HCT116 (cell line): Measurements from ENCODE around the gene TNFRSF8. TPM values are rescaled to one million over a fixed set of nuclear protein-coding genes. Genes with fewer than 3 reads are reported as not detected.

Source experiments
- ATAC-seq: fragments of 200-7000 bp; cut with Tn5 transposase; 2 replicates; pipeline ENCODE4 v1.9.1; 2020; ENCODE audit warnings: mild to moderate bottlenecking, moderate library complexity
- BruUV-seq: library from RNA; stranded (reverse); fragments of 400-500 nt; replicated peaks from 2 replicates; lab custom pipeline; 2021; lab: Mats Ljungman, UMichigan
- CTCF ChIA-PET: fragments of 300-600 bp; sonication (Branson Sonifier 250); formaldehyde crosslinking; loops from one replicate; lab custom pipeline; 2021; ENCODE audit warnings: antibody characterized with exemption; lab: Charles Lee
- POLR2A ChIA-PET: fragments of 300-600, 350-600 bp; sonication (Branson Sonifier 250); formaldehyde crosslinking; loops from one replicate; lab custom pipeline; 2021; ENCODE audit warnings: antibody characterized with exemption; lab: Charles Lee
- RAD21 ChIA-PET, 2 experiments: fragments of 300-600 bp; sonication (Branson Sonifier 250); formaldehyde crosslinking; loops; one replicate each; lab custom pipeline; 2023; ENCODE audit warnings: low total read pairs in 2 of 2; ENCODE audit not compliant: uncharacterized antibody in 2 of 2, unreplicated experiment in 2 of 2, low non-redundant PET in 1 of 2; lab: Charles Lee
- DNase-seq: peaks from one replicate; pipeline ENCODE4 v3.0.0-alpha.2; 2010; ENCODE audit warnings: low read depth, low spot score
- H2AFZ ChIP-seq: fragments of 200-600 bp; shearing (Covaris generic), sonication (generic); 2 replicates; pipeline ENCODE4 v1.6.1; 2017; ENCODE audit warnings: low read depth, mixed run types, mixed read lengths, antibody characterized with exemption, low read length; ENCODE audit not compliant: poor library complexity, severe bottlenecking
- H3K27ac ChIP-seq: 2 replicates; pipeline ENCODE4 v1.5.1; 2012; ENCODE audit warnings: low read depth, low read length
- H3K27me3 ChIP-seq: fragments of 200-600 bp; sonication (generic); 2 replicates; pipeline ENCODE4 v1.6.1; 2016; ENCODE audit warnings: mixed run types, low read length, mixed read lengths; ENCODE audit not compliant: insufficient read depth
- H3K36me3 ChIP-seq, 2 experiments: fragments of 200-500 bp in 1 of 2; fragments of 200-600 bp in 1 of 2; sonication (Bioruptor generic) in 1 of 2; sonication (generic) in 1 of 2; 2 replicates each; pipeline versions ENCODE4 v1.5.1 to v1.6.1; 2014 to 2016; ENCODE audit warnings: low read length in 2 of 2, inconsistent platforms in 1 of 2, mixed read lengths in 1 of 2, mixed run types in 1 of 2; ENCODE audit not compliant: insufficient read depth in 2 of 2, control insufficient read depth in 1 of 2
- H3K4me1 ChIP-seq, 2 experiments: fragments of 200-600 bp in 1 of 2; sonication (generic) in 1 of 2; 2 replicates each; pipeline versions ENCODE4 v1.5.1 to v1.6.1; 2012 to 2017; ENCODE audit warnings: low read length in 2 of 2, inconsistent platforms in 1 of 2, mild to moderate bottlenecking in 1 of 2, mixed read lengths in 1 of 2, mixed run types in 1 of 2, moderate library complexity in 1 of 2; ENCODE audit not compliant: insufficient read depth in 2 of 2, control insufficient read depth in 1 of 2
- H3K4me2 ChIP-seq: fragments of 200-600 bp; sonication (generic); 2 replicates; pipeline ENCODE4 v1.6.1; 2017; ENCODE audit warnings: mixed run types, low read length, mixed read lengths
- H3K4me3 ChIP-seq, 2 experiments: fragments of 200-600 bp in 1 of 2; sonication (generic) in 1 of 2; replicated peaks in 1 of 2; 2 replicates each; pipeline ENCODE4 v1.5.1; 2011 to 2016; ENCODE audit warnings: low read length in 2 of 2, control low read depth in 1 of 2, low read depth in 1 of 2, mild to moderate bottlenecking in 1 of 2, mixed read lengths in 1 of 2, mixed run types in 1 of 2
- H3K79me2 ChIP-seq: fragments of 200-600 bp; sonication (generic); 2 replicates; pipeline ENCODE4 v1.6.1; 2017; ENCODE audit warnings: mild to moderate bottlenecking, mixed run types, low read length, moderate library complexity, mixed read lengths; ENCODE audit not compliant: insufficient read depth
- H3K9ac ChIP-seq: fragments of 200-600 bp; sonication (generic); 2 replicates; pipeline ENCODE4 v1.6.1; 2016; ENCODE audit warnings: low read length, mixed read lengths
- H3K9me2 ChIP-seq: fragments of 200-600 bp; sonication (generic), shearing (Covaris generic); 2 replicates; pipeline ENCODE4 v1.6.1; 2017; ENCODE audit warnings: mixed run types, mild to moderate bottlenecking, moderate library complexity; ENCODE audit not compliant: insufficient read depth
- H3K9me3 ChIP-seq, 2 experiments: fragments of 200-500 bp in 1 of 2; fragments of 200-600 bp in 1 of 2; sonication (Bioruptor generic) in 1 of 2; sonication (generic) in 1 of 2; 2 replicates each; pipeline ENCODE4 v1.6.1; 2014 to 2017; ENCODE audit warnings: low read length in 2 of 2, mixed read lengths in 2 of 2, inconsistent platforms in 1 of 2, low read depth in 1 of 2, mild to moderate bottlenecking in 1 of 2, mixed run types in 1 of 2, moderate library complexity in 1 of 2; ENCODE audit not compliant: control insufficient read depth in 1 of 2, insufficient read depth in 1 of 2
- H4K20me1 ChIP-seq: fragments of 200-600 bp; sonication (generic), shearing (Covaris generic); 2 replicates; pipeline ENCODE4 v1.6.1; 2017; ENCODE audit warnings: mixed run types, mild to moderate bottlenecking, moderate library complexity; ENCODE audit not compliant: insufficient read depth
- CBX3 ChIP-seq: IDR thresholded peaks from 2 replicates; pipeline ENCODE4 v1.6.1; 2012; ENCODE audit warnings: low read depth
- EZH2 ChIP-seq: fragments of 200-600 bp; sonication (generic); IDR thresholded peaks from 2 replicates; pipeline ENCODE4 v1.6.1; 2017; ENCODE audit warnings: antibody characterized with exemption, mixed run types
- EZH2phosphoT487 ChIP-seq: fragments of 200-600 bp; IDR thresholded peaks from 2 replicates; pipeline ENCODE4 v1.6.1; 2018; ENCODE audit warnings: antibody characterized with exemption, borderline replicate concordance
- FOSL1 ChIP-seq: IDR thresholded peaks from 2 replicates; pipeline ENCODE4 v1.6.1; 2012; ENCODE audit warnings: low read depth
- POLR2A ChIP-seq: IDR thresholded peaks from 2 replicates; pipeline ENCODE4 v1.7.0; 2011; ENCODE audit warnings: borderline replicate concordance; ENCODE audit not compliant: insufficient read depth, insufficient read length; ENCODE audit errors: extremely low read depth
- RAD21 ChIP-seq: IDR thresholded peaks from 2 replicates; pipeline ENCODE4 v1.6.1; 2012; ENCODE audit warnings: low read depth, mild to moderate bottlenecking
- SIN3A ChIP-seq: IDR thresholded peaks from 2 replicates; pipeline ENCODE4 v1.6.1; 2012; ENCODE audit warnings: low read depth
- TCF7L2 ChIP-seq: IDR thresholded peaks from 2 replicates; pipeline ENCODE4 v1.7.0; 2011; ENCODE audit warnings: borderline replicate concordance, inconsistent platforms; ENCODE audit not compliant: insufficient read depth, insufficient read length; ENCODE audit errors: extremely low read depth
- YY1 ChIP-seq: IDR thresholded peaks from 2 replicates; pipeline ENCODE4 v1.6.1; 2011; ENCODE audit warnings: low read length, low read depth, moderate library complexity, mild to moderate bottlenecking; ENCODE audit not compliant: insufficient replicate concordance; ENCODE audit errors: extremely low read depth
- ZFX ChIP-seq: fragments of 450-650 bp; IDR thresholded peaks from 2 replicates; pipeline ENCODE4 v1.6.1; 2017
- intact Hi-C: fragments of 100-400 bp; cut with micrococcal nuclease; formaldehyde crosslinking; loops from 2 replicates; pipeline ENCODE4 v1.10.0; 2022
- total RNA-seq: library from RNA; stranded (reverse); gene quantifications from one replicate; pipeline ENCODE4 v1.2.1, GENCODE V29; 2021; ENCODE audit not compliant: unreplicated experiment
- TF ChIP-seq, protein P1 (sequence below): IDR thresholded peaks from 2 replicates; pipeline ENCODE4 v1.6.1; 2012

Gene TNFRSF8
- total RNA-seq, 1 experiment from 2014 or later = 0.17 TPM

DNA sequence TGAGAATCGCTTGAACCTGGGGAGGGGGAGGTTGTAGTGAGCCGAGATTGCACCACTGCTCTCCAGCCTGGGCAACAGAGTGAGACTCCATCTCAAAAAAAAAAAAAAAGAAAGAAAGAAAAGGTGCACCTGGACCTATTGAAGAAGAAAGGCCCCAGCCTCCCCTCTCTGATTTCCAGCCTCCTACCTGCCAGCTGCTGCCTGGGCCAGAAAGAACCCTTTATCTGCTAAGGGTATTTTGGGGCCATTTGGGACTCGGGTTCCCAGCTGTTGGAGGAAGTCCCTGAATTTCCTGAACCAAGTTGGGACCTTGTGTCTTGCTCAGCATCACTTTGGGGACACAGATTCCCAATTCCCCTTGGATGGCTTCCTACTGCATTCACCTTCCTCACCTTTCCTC lies 3.9 kb upstream of the TNFRSF8 start:
- Histone ChIP-seq H3K4me1 (peaks cover 0 to 9% of the 10 kb centered on the region in 2 experiments; a peak in 2 of 4 replicates), H3K9me3 (no peaks in the 10 kb centered on the region), H3K36me3 (no peaks in the 10 kb centered on the region), H4K20me1 (no peaks in the 10 kb centered on the region), H2AFZ (no peak overlapping the region), H3K79me2 (no peaks in the 10 kb centered on the region), H3K9ac (no peak overlapping the region), H3K4me2 (no peak overlapping the region), H3K4me3 (no peak overlapping the region), H3K9me2 (no peaks in the 10 kb centered on the region), H3K27ac (no peak overlapping the region), H3K27me3 (no peaks in the 10 kb centered on the region)
- TF ChIP-seq SIN3A = no peak
- TF ChIP-seq CBX3 = no peak
- TF ChIP-seq, protein P1, sequence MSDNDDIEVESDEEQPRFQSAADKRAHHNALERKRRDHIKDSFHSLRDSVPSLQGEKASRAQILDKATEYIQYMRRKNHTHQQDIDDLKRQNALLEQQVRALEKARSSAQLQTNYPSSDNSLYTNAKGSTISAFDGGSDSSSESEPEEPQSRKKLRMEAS = no peak
- TF ChIP-seq FOSL1 = no peak
- TF ChIP-seq TCF7L2 = no peak
- no peak for TF ChIP-seq RAD21
- no peak for TF ChIP-seq EZH2
- TF ChIP-seq POLR2A = no peak
- no peak for TF ChIP-seq YY1
- ChIA-PET RAD21 (no interaction called here), CTCF (no interaction called here), POLR2A (no interaction called here)
- ATAC-seq (no peak), DNase-seq (no peak)
- intact Hi-C loops = no loop called here
- BruUV-seq = no TSS peak

DNA sequence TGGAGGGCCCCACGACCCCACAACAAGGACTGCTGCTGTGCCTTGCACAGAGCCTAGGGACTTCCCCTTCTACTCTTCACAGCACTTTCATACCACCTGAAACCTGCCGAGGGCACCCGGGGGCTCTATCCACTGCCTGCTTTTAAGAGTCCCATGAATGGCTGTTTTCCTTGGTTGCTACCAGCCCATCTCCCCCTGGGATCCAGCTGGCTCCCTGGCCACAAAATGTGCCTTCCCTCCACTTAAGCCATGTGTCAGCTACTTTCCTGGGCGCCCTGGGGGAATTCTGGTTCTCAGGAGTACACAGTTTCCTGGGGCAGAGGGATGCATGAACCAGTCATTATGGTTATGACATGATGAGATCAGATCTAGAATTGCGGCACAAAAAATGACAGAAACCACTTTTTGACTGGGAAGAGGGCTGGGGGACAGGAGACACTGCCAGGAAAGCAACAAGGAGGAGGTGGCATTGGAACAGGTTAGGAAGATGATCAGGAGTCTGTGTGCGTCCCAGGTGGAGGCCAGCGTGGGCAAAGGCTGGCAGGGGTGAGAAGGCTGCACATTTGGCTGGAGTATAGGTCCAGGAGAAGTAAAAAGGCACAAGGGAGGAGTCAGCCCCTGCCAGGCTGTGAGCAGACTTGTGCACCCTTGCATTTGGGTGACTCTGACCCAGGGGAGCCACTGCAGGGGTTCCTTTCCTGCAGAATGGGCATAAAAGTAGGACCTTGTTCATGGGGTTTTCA lies 3.2 kb upstream of the TNFRSF8 start:
- DNase-seq = no peak
- Histone ChIP-seq H3K4me1 (peaks cover 0 to 9% of the 10 kb centered on the region in 2 experiments; a peak in 2 of 4 replicates), H3K36me3 (no peaks in the 10 kb centered on the region), H3K79me2 (no peaks in the 10 kb centered on the region), H3K9me3 (no peaks in the 10 kb centered on the region), H3K4me3 (no peak overlapping the region), H3K9me2 (no peaks in the 10 kb centered on the region), H3K27ac (no peak overlapping the region), H3K27me3 (no peaks in the 10 kb centered on the region), H2AFZ (no peak overlapping the region), H3K4me2 (no peak overlapping the region), H4K20me1 (no peaks in the 10 kb centered on the region), H3K9ac (no peak overlapping the region)
- POLR2A ChIA-PET = no interaction called here
- no TSS peak for BruUV-seq
- no peak for ATAC-seq
- CTCF ChIA-PET = no interaction called here
- RAD21 ChIA-PET = no interaction called here
- no peak for TF ChIP-seq YY1
- no peak for TF ChIP-seq EZH2phosphoT487
- no peak for TF ChIP-seq RAD21
- no peak for TF ChIP-seq TCF7L2
- no peak for TF ChIP-seq ZFX
- intact Hi-C loops = no loop called here
